DMS114 treated with DMSO at 0.1 percent for 48 hours (cell line): Measurements from ENCODE around the gene CLCN7.
"Not testable (repeated sequence)": the region's sequence is repeated elsewhere in the genome, so short reads cannot be mapped to it uniquely, and the experiment has no call there.

Experiments
- DNase-seq: peaks from one replicate; lab custom pipeline; 2025; ENCODE audit not compliant: unreplicated experiment; lab: John Stamatoyannopoulos, UW

CLCN7 gene

GRCh38 chr16:1488619-1489018, 13.8 kb upstream of the CLCN7 start, which contains the start of gene PTX4:
TSS of gene PTX4 (minus strand) at chr16:1488944. CDS start at chr16:1488909, 35 bp downstream.
- no peak for DNase-seq

DNA sequence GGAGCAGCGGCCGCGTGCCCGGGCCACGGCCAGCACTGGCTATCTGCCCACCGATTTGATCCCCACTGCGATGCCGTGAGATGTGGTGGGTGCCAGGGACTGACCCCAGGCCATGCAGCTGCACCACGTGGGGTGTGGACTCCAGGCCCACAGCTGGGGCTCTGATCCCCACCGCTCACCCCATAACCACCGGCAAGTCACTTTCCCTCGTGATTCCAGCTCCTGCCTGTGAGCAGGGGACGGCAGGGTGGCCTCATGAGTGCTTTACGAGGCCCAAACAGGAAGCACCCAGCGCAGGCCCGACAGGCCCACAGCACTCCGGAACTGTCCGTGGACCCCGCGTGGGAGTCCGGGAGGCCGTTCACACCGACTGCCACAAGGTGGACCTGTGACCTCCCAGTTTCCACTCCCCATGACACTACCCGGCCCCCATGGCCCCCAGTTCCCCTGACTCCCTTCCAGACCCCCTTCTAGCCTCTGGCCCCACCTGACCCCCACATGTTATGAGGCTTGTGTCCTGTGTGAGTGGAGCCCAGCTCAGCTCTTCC, 13.3 kb upstream of the CLCN7 start:
- DNase-seq: no peak

GRCh38 chr16:1487395-1488053, 12.7 kb upstream of the CLCN7 start:
- DNase-seq: no peak

DNA sequence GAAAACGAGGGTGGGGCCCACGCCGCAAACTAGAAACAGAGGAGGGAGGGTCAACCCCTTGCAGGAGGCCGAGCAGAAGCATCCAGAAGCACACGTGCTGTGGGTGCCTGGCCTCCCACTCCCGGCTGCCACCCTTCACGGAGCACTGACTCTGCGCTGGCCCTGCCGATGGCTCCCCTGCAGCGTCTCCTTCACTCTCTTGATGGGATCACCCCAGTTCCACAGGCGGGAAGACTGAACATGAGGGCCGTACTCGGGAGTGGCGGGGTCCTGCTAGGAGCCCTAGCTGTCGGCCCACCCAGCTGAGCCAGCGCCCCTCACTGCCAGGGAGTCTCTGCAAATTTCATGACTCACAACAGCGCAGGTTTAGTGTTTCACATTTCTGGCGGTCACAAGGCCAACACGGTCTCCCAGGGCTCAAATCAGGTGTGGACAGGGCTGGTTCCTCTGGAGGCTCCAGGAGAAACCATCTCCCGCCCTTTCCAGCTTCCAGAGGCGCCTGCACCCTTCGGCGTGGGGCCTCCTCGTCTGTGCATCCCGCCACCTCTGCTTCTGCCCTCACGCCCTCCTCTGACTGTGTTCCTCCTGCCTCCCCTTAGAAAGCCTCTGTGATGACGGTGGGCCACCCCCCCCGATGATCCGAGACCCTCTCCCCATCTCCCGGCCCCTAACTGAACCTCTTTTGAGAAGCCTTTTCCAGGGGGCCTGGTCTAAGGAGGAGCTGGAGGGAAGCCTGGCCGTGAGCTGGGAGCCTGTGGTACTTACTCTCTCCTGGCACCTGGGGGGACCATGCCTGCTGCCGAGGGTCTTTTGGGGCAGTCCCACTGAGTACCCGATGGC, 11.9 kb upstream of the CLCN7 start:
- no peak for DNase-seq

DNA sequence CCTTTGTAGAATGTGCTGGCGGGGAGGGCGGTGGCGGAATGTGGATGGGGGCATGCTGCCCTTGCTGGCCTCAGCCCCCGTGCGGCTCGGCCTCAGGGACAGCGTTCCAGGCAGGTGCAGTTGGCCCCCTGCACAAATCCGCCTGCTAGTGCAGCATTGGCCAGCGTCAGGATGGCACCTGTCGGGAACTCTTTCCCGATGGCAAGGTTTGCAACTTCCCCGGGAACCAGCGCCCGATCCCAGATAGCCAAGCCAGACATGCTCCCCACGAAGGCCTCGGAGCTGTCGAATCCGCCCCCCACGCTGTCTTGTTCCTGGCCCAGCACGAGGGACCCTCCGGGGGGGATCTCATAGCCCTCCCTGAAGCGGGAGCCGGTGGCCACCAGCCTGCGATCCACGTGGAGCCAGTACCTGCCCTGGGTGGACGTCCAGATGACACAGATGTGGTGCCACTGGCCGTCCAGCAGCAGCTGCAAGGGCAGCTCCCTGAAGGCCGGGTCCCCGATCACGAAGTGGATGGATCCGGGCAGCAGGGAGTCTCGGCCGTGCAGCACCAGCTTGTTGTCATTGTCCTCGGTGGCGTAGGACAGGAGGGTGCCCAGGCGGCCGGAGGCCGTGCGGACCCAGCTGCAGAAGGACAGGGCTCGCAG, 11.1 kb upstream of the CLCN7 start:
- DNase-seq: no peak

GRCh38 chr16:1481906-1482835, 7.3 kb upstream of the CLCN7 start:
- no peak for DNase-seq

DNA sequence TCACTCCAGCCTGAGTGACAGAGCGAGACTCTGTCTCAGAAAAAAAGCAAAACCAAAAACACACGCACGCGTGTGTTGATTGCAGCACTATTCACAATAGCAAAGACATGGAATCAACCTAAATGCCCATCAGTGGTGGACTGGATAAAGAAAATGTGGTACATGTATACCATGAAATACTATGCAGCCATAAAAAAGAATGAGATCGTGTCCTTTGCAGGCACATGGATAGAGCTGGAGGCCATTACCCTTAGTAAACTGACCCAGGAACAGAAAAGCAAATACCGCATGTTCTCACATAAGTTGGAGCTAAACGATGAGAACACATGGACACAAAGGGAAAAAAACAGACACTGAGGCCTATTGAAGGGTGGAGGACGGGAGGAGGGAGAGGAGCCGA, 4.1 kb upstream of the CLCN7 start:
- not testable (repeated sequence) for DNase-seq

DNA sequence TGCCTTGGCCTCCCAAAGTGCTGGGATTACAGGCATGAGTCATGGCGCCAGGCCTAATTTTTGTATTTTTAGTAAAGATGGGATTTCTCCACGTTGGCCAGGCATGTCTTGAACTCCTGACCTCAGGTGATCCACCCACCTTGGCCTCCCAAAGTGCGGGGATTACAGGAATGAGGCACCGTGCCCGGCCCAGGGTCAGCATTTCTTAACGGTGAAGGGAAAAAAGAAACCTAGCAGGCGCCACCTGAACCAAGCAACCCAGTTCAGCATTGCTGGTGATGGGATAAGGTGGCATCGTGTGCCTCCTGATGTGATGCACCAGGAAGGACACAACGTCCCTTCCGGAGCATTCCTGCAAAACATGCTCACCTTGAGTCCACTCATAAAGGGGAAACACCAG, 2.2 kb upstream of the CLCN7 start:
- no peak for DNase-seq

GRCh38 chr16:1475552-1476114, 805 bp upstream of the CLCN7 start:
- no peak for DNase-seq

DNA sequence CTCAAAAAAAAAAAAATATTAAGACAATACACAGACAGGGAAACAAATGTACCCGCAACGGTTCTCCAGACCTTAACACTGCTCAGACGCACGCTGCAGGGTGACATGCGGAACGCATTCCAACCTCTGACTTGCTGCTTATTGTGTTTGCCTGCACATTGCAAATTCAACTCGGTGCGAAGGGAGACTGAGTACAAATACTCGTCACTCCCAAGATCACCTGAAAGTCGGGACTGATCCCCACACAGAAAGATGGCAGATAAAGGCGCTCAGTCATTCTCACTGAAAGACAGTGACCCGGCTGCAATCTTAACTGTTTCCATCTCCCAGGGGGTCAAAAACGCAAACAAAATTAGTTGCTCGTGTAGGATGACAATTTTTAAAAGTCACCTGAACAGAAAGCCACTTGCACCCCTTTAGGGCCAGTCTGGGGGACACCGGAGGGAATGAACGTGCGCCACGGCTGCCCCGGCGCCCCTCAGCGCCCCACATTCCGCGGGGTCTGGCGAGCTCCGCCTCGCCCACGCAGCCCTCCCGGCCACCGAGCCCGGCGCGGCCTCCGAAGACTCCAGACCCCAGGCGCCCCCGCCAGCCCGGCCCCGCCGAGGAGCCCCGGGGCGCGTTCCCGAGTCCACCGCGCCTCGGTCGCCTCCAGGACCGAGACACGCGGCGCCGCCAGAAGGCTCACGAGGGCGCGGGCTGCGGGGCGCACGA, 589 bp downstream of the CLCN7 start:
- no peak for DNase-seq

DNA sequence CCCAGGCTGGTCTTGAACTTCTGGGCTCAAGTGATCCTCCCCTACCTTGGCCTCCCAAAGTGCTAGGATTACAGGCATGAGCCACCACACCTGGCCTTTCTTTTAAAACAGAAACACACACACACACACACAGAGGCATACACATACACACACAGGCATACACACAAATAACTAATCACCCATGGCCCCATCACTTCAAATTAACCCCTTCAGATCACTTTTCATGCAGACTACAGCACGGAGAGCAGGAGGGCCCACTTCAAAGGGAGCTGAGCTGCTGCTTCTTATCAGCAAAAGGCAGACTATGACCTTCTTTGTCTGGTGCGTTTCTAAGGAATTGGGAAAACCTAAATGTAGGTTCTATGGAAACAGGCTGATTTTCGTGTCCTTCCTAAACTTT, 1.9 kb downstream of the CLCN7 start:
- DNase-seq: no peak

DNA sequence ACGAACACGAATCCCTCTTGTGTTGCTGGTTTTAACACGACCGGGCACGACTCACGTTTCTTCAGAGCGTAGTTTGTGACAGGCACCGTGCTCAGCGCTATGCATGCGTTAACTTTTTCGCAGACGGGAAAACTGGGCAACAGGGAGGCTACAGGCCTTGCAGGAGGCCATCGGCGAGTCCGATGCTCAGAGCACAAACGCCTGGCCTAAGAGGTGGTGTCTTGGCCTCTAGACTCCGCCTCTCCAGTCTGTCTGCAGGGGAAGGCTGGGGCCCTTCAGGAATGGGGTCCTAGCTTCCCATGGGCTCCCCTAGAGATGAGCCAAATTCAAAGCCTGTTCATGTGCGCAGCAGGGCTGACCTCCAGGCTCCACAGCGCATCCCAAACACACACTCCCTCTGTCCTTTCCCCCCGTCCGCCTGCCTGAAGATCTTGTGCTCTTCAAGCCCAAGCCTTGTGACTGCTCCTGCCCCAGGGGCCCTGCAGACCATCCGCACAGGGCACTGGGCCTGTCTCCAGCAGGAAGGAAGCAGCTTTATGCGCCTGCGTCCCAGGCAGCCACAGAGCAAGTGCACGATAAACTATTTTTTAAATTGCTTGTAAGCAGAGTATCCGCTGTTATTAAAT, 3.1 kb downstream of the CLCN7 start:
- no peak for DNase-seq

DNA sequence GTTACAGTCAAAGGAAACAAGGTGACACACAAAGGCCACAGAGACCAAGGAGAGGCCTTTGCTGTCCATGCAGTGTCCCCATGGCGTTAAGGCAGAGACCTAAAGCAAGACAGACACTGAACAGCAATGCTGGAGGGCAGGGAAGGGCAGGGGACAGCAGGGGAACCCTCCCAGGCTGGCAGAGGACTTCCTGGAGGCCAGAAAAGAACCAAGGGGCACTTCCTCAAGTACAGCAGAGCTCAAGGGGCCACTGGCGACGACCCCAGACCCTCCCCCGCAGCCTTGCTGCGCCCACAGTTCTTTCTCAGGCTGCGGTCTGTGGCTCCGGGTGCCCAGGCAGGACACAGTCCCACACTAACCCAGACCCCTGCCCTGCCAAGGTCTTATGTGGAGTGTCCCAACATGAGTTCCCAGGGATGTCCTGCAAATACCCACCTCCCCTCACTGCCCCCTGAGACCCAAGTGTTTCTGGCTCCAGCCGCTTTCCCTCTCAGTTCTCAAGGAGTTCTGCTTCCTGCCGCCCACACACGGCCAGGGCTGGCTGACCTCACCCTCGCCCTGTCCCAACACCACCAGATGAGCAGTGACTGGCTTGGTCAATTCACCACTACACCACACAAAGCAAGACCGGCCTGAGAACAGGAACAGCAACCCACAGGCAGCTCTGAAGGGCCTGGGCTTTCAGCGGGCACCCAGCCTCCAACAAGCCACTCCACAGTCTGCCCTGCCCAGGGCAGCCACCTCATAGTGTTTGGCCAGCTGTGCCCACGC, 4.2 kb downstream of the CLCN7 start:
- no peak for DNase-seq

- DNase-seq: no peak
Measured at GRCh38 chr16:1469693-1470201, 5.1 kb downstream of the CLCN7 start.

DNA sequence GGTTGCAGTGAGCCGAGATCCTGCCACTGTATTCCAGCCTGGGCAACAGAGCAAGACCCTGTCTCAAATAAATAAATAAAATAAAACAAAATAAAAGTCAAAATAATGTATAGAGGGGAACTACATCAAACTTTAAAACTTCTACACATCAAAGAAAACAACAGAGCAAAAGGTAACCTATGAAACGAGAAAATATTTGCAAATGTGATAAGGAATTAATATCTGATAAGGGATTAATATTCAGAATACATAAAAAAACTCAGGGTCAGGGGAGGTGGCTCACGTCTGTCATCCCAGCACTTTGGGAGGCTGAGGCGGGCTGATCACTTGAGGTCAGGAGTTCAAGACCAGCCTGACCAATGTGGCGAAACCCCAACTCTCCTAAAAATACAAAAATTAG, 5.7 kb downstream of the CLCN7 start:
- not testable (repeated sequence) for DNase-seq

GRCh38 chr16:1468426-1468810, 6.4 kb downstream of the CLCN7 start:
- DNase-seq: no peak

DNA sequence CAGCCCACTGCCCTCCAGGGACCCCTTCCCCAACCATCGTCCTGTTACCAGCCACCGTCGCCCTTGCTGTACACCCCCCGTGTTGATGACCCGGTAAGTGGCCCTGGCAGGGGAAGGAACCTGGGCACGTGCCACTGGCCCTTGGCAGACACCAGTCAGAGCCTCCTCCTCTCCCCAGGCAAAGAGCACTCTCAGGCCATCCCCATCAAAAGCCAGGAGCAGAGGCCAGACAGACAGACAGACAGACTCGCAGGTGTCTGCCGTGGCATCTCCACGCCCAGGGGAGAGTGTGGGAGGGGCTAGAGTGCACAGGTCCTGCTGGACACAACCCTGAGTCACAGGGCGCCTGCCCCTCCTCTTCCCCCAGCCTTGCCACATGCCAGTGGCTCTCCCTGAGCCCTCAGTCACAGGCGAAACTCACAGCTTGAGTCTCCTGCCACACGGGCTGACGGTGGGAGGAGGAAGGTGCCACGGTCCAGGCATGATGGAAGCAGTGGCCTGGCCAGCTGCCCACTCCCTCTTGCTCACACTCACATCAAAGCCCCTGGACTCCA, 7.8 kb downstream of the CLCN7 start:
- DNase-seq: no peak

GRCh38 chr16:1466054-1466453, 8.8 kb downstream of the CLCN7 start:
- no peak for DNase-seq
